Neural cell (in vitro differentiated cells): ENCODE data around the gene SLC12A3. TPM values are rescaled to one million over a fixed set of nuclear protein-coding genes. Genes with fewer than 3 reads are reported as not detected.

ENCODE experiments used
- H2AFZ ChIP-seq: fragments of 200-600, 300-800 bp; sonication (generic), shearing (Covaris generic); 2 replicates; pipeline ENCODE4 v1.6.0; 2014; ENCODE audit warnings: low read depth, mild to moderate bottlenecking, antibody characterized with exemption, low read length, moderate library complexity
- H3F3A ChIP-seq: fragments of 200-600 bp; shearing (Covaris generic); 2 replicates; pipeline ENCODE4 v1.6.1; 2016; ENCODE audit warnings: mild to moderate bottlenecking, moderate library complexity, mixed read lengths, antibody characterized with exemption, low read length; ENCODE audit not compliant: insufficient read depth, poor library complexity, severe bottlenecking
- H3K27ac ChIP-seq: fragments of 200-600, 300-800 bp; sonication (generic), shearing (Covaris generic); 2 replicates; pipeline ENCODE4 v1.5.1; 2014; ENCODE audit warnings: mild to moderate bottlenecking, low read length, moderate library complexity
- H3K27me3 ChIP-seq: fragments of 300-800, 200-600 bp; sonication (generic), shearing (Covaris generic); 2 replicates; pipeline ENCODE4 v1.6.0; 2014; ENCODE audit warnings: mild to moderate bottlenecking, low read depth, low read length, moderate library complexity; ENCODE audit not compliant: insufficient read depth
- H3K36me3 ChIP-seq: fragments of 300-800, 200-600 bp; sonication (generic), shearing (Covaris generic); 2 replicates; pipeline ENCODE4 v1.5.1; 2014; ENCODE audit warnings: mild to moderate bottlenecking, antibody characterized with exemption, low read length, moderate library complexity; ENCODE audit not compliant: insufficient read depth
- H3K4me2 ChIP-seq: fragments of 300-800, 200-600 bp; sonication (generic), shearing (Covaris generic); 2 replicates; pipeline ENCODE4 v1.6.0; 2014; ENCODE audit warnings: mild to moderate bottlenecking, low read length
- H3K4me3 ChIP-seq: fragments of 300-800, 200-600 bp; sonication (generic), shearing (Covaris generic); 2 replicates; pipeline ENCODE4 v1.5.1; 2014; ENCODE audit warnings: mild to moderate bottlenecking, low read length, moderate library complexity
- H3K79me2 ChIP-seq: fragments of 200-600 bp; shearing (Covaris generic); replicated peaks from 2 replicates; pipeline ENCODE4 v1.6.0; 2014; ENCODE audit warnings: mild to moderate bottlenecking, low read length, moderate library complexity; ENCODE audit not compliant: insufficient read depth
- H3K9ac ChIP-seq: fragments of 300-800, 200-600 bp; sonication (generic), shearing (Covaris generic); 2 replicates; pipeline ENCODE4 v1.6.1; 2016; ENCODE audit warnings: mild to moderate bottlenecking, low read length, mixed read lengths
- H3K9me2 ChIP-seq: fragments of 200-600 bp; shearing (Covaris generic); 2 replicates; pipeline ENCODE4 v1.6.1; 2016; ENCODE audit warnings: mild to moderate bottlenecking, low read length, mixed read lengths; ENCODE audit not compliant: insufficient read depth
- H3K9me3 ChIP-seq: fragments of 200-600, 300-800 bp; sonication (generic), shearing (Covaris generic); 2 replicates; pipeline ENCODE4 v1.6.1; 2016; ENCODE audit warnings: mild to moderate bottlenecking, mixed run types, low read length, moderate library complexity, mixed read lengths
- H4K20me1 ChIP-seq: fragments of 200-600 bp; shearing (Covaris generic); 2 replicates; pipeline ENCODE4 v1.6.1; 2016; ENCODE audit warnings: mild to moderate bottlenecking, mixed run types; ENCODE audit not compliant: insufficient read depth
- CTCF ChIP-seq: fragments of 450-650 bp; IDR thresholded peaks from 2 replicates; pipeline ENCODE4 v1.5.1; 2014; ENCODE audit warnings: antibody characterized with exemption, mild to moderate bottlenecking, moderate library complexity; ENCODE audit not compliant: poor library complexity, severe bottlenecking
- EP300 ChIP-seq: fragments of 450-650 bp; conservative IDR thresholded peaks from 2 replicates; pipeline ENCODE4 v1.6.1; 2014; ENCODE audit warnings: antibody characterized with exemption, mild to moderate bottlenecking, moderate library complexity; ENCODE audit not compliant: poor library complexity, severe bottlenecking
- EZH2 ChIP-seq: fragments of 200-600, 300-800 bp; shearing (Covaris generic), sonication (generic); IDR thresholded peaks from 2 replicates; pipeline ENCODE4 v1.6.1; 2014; ENCODE audit warnings: antibody characterized with exemption, low read length, borderline replicate concordance, mild to moderate bottlenecking; ENCODE audit not compliant: insufficient read depth, poor library complexity, severe bottlenecking
- MXI1 ChIP-seq: fragments of 450-650 bp; conservative IDR thresholded peaks from 2 replicates; pipeline ENCODE4 v1.6.1; 2014; ENCODE audit warnings: antibody characterized with exemption, mild to moderate bottlenecking; ENCODE audit not compliant: poor library complexity, severe bottlenecking
- POLR2AphosphoS5 ChIP-seq: IDR thresholded peaks from 2 replicates; pipeline ENCODE4 v1.6.1; 2012
- RAD21 ChIP-seq: fragments of 450-650 bp; conservative IDR thresholded peaks from 2 replicates; pipeline ENCODE4 v1.6.1; 2014; ENCODE audit warnings: antibody characterized with exemption, mild to moderate bottlenecking, moderate library complexity
- REST ChIP-seq: IDR thresholded peaks from 2 replicates; pipeline ENCODE4 v1.6.1; 2012; ENCODE audit warnings: borderline replicate concordance
- SMC3 ChIP-seq: fragments of 450-650 bp; conservative IDR thresholded peaks from 2 replicates; pipeline ENCODE4 v1.6.1; 2014; ENCODE audit warnings: antibody characterized with exemption, mild to moderate bottlenecking, moderate library complexity; ENCODE audit not compliant: poor library complexity
- TAF1 ChIP-seq: IDR thresholded peaks from 2 replicates; pipeline ENCODE4 v1.6.1; 2012; ENCODE audit warnings: low read depth
- polyA plus RNA-seq: library from polyadenylated mRNA; depleted of rRNA; stranded (reverse); fragments of >200 nt; gene quantifications from 2 replicates; pipeline ENCODE4 v1.2.3, GENCODE V29; 2014

SLC12A3 gene
- polyA plus RNA-seq, 1 donor from 2014 or later: 0.09 TPM

GRCh38 chr16:56852968-56853367 is 12.0 kb upstream of the SLC12A3 start:
- no peak overlapping the region for H3K4me3 ChIP-seq
- no peaks in the 10 kb centered on the region for H4K20me1 ChIP-seq
- no peaks in the 10 kb centered on the region for H3F3A ChIP-seq
- H3K36me3 ChIP-seq: peaks cover 9% of the 10 kb centered on the region
- no peaks in the 10 kb centered on the region for H3K79me2 ChIP-seq
- no peak overlapping the region for H2AFZ ChIP-seq
- H3K4me2 ChIP-seq: no peak overlapping the region
- H3K9ac ChIP-seq: no peak overlapping the region
- H3K27me3 ChIP-seq: no peaks in the 10 kb centered on the region
- no peaks in the 10 kb centered on the region for H3K9me2 ChIP-seq
- no peaks in the 10 kb centered on the region for H3K9me3 ChIP-seq
- TF ChIP-seq SMC3: no peak
- no peak for TF ChIP-seq POLR2AphosphoS5
- no peak for TF ChIP-seq RAD21
- TF ChIP-seq TAF1: no peak
- no peak for TF ChIP-seq REST
- no peak for TF ChIP-seq EP300
- TF ChIP-seq CTCF: no peak
- no peak overlapping the region for H3K27ac ChIP-seq

GRCh38 chr16:56855201-56855600 is 9.8 kb upstream of the SLC12A3 start:
- no peak for TF ChIP-seq CTCF
- TF ChIP-seq POLR2AphosphoS5: no peak
- no peak for TF ChIP-seq SMC3
- TF ChIP-seq EZH2: no peak
- TF ChIP-seq MXI1: no peak
- TF ChIP-seq RAD21: no peak
- TF ChIP-seq EP300: no peak
- no peak for TF ChIP-seq REST
- TF ChIP-seq TAF1: no peak
- no peak overlapping the region for H3K4me3 ChIP-seq
- no peaks in the 10 kb centered on the region for H3K36me3 ChIP-seq
- no peaks in the 10 kb centered on the region for H3K9me3 ChIP-seq
- no peak overlapping the region for H3K27ac ChIP-seq
- no peak overlapping the region for H2AFZ ChIP-seq
- H4K20me1 ChIP-seq: no peaks in the 10 kb centered on the region
- H3K9ac ChIP-seq: no peak overlapping the region
- H3K27me3 ChIP-seq: no peaks in the 10 kb centered on the region
- no peak overlapping the region for H3K4me2 ChIP-seq
- H3F3A ChIP-seq: no peaks in the 10 kb centered on the region
- no peaks in the 10 kb centered on the region for H3K79me2 ChIP-seq
- no peaks in the 10 kb centered on the region for H3K9me2 ChIP-seq
